GF-D8 (cell line): ENCODE measurements around the gene LYRM2.
A peak's percentile ranks its signal among the peaks of the same experiment; 100 is the strongest.
"Not testable (repeated sequence)": the region's sequence is repeated elsewhere in the genome, so short reads cannot be mapped to it uniquely, and the experiment has no call there.

ENCODE experiments used
- DNase-seq: peaks from one replicate; lab custom pipeline; 2025; lab: John Stamatoyannopoulos, UW

LYRM2 gene

GRCh38 chr6:89644864-89645263 is 6.3 kb upstream of the LYRM2 start:
- no peak for DNase-seq

GRCh38 chr6:89643406-89643805 is 4.9 kb upstream of the LYRM2 start:
- DNase-seq, result no peak

GRCh38 chr6:89642956-89643355 is 4.4 kb upstream of the LYRM2 start:
- DNase-seq, result no peak

- DNase-seq, result not testable (repeated sequence)
Observed at GRCh38 chr6:89641581-89641980, 3.0 kb upstream of the LYRM2 start.

- DNase-seq, result no peak
Observed at GRCh38 chr6:89640804-89641203, 2.3 kb upstream of the LYRM2 start.

GRCh38 chr6:89637960-89638319 is 607 bp downstream of the LYRM2 start:
- no peak for DNase-seq

GRCh38 chr6:89636412-89636811 is 2.1 kb downstream of the LYRM2 start:
- not testable (repeated sequence) for DNase-seq

GRCh38 chr6:89630488-89630887 is 8.1 kb downstream of the LYRM2 start:
- DNase-seq, result no peak

GRCh38 chr6:89623749-89624148 is 14.8 kb downstream of the LYRM2 start:
- no peak for DNase-seq

- DNase-seq, result no peak
Observed at GRCh38 chr6:89619567-89619966, 19.0 kb downstream of the LYRM2 start.

- DNase-seq, result no peak
Observed at GRCh38 chr6:89618026-89618425, 20.5 kb downstream of the LYRM2 start.

- DNase-seq, result no peak
Observed at GRCh38 chr6:89616531-89616930, 22.0 kb downstream of the LYRM2 start.

GRCh38 chr6:89615882-89616281 is 22.7 kb downstream of the LYRM2 start:
- no peak for DNase-seq

GRCh38 chr6:89613790-89614189 is 24.8 kb downstream of the LYRM2 start:
- DNase-seq, result no peak

- DNase-seq, result no peak
Observed at GRCh38 chr6:89612121-89612520, 26.4 kb downstream of the LYRM2 start.

- no peak for DNase-seq
Observed at GRCh38 chr6:89611666-89612065, 26.9 kb downstream of the LYRM2 start.

GRCh38 chr6:89610149-89610642 is 28.4 kb downstream of the LYRM2 start:
- peak; percentile 3 for DNase-seq

- no peak for DNase-seq
Observed at GRCh38 chr6:89605861-89606260, 32.7 kb downstream of the LYRM2 start.

GRCh38 chr6:89604653-89605052 is 33.9 kb downstream of the LYRM2 start:
- no peak for DNase-seq

GRCh38 chr6:89602166-89602565 is 36.4 kb downstream of the LYRM2 start:
- no peak for DNase-seq

GRCh38 chr6:89599727-89600126 is 38.8 kb downstream of the LYRM2 start:
- DNase-seq, result no peak

GRCh38 chr6:89597988-89598387 is 40.6 kb downstream of the LYRM2 start:
- DNase-seq, result peak; percentile 29

GRCh38 chr6:89597372-89597771 is 41.2 kb downstream of the LYRM2 start:
- DNase-seq, result no peak

GRCh38 chr6:89596484-89596883 is 42.1 kb downstream of the LYRM2 start:
- DNase-seq, result no peak

- no peak for DNase-seq
Observed at GRCh38 chr6:89596056-89596455, 42.5 kb downstream of the LYRM2 start.
